Esophagus squamous epithelium (tissue), 5 donors: Measurements from ENCODE around the gene KLK12. TPM values are rescaled to one million over a fixed set of nuclear protein-coding genes. Genes with fewer than 3 reads are reported as not detected.

Experiments
- DNase-seq: peaks from one replicate; lab custom pipeline; 2025; lab: John Stamatoyannopoulos, UW
- H3K27ac ChIP-seq, 4 donors: fragments of 200-600 bp; sonication (generic); one replicate each; pipeline ENCODE4 v1.5.1; 2016 to 2019; ENCODE audit warnings: mild to moderate bottlenecking in 1 of 4
- H3K27me3 ChIP-seq, 4 donors: fragments of 200-600 bp; sonication (generic); 1 replicate in 3 of 4; 2 replicates in 1 of 4; pipeline versions ENCODE4 v1.5.1 to v1.6.0; 2017 to 2021; ENCODE audit warnings: antibody characterized with exemption in 1 of 4
- H3K36me3 ChIP-seq, 3 donors: fragments of 200-600 bp; sonication (generic); one replicate each; pipeline ENCODE4 v1.5.1; 2016 to 2019
- H3K4me1 ChIP-seq, 3 donors: fragments of 200-600 bp; sonication (generic); one replicate each; pipeline ENCODE4 v1.5.1; 2017 to 2019
- H3K4me3 ChIP-seq, 4 donors: fragments of 200-600 bp; sonication (generic); 1 replicate in 3 of 4; 2 replicates in 1 of 4; pipeline ENCODE4 v1.5.1; 2016 to 2019; ENCODE audit warnings: mild to moderate bottlenecking in 2 of 4, moderate library complexity in 1 of 4
- H3K9me3 ChIP-seq, 3 donors: fragments of 200-600 bp; sonication (generic); one replicate each; pipeline ENCODE4 v1.5.1; 2016 to 2019
- POLR2A ChIP-seq, 4 donors: fragments of 450-650 bp; IDR thresholded peaks; one replicate each; pipeline ENCODE4 v1.6.1; 2017; ENCODE audit warnings: antibody characterized with exemption in 4 of 4, mild to moderate bottlenecking in 4 of 4, moderate library complexity in 3 of 4
- WGBS, 2 donors: methylation state at CpG; one replicate each; pipeline ENCODE4 v1.1.5; 2018; 5-methylcytosine and 5-hydroxymethylcytosine counted together
- intact Hi-C: fragments of 100-400 bp; cut with DNase I; formaldehyde crosslinking; loops from one replicate; pipeline ENCODE4 v1.15.0; 2022
- total RNA-seq, 4 donors: library from RNA; depleted of rRNA; stranded (reverse); fragments of >200 nt; gene quantifications; one replicate each; pipeline ENCODE4 v1.1.0, GENCODE V29; 2016
- TF ChIP-seq, protein P1 (sequence below), 6 experiments: fragments of 450-650 bp in 4 of 6; fragments of 200-600 bp in 2 of 6; sonication (generic) in 2 of 6; IDR thresholded peaks; one replicate each; pipeline ENCODE4 v1.5.1; 2016 to 2019; ENCODE audit warnings: antibody characterized with exemption in 6 of 6, mild to moderate bottlenecking in 4 of 6, moderate library complexity in 4 of 6
- donor health status: DM: yes; HTN: yes; CAD: no.

The KLK12 gene
- total RNA-seq, 4 donors from 2014 or later: 16.2 to 231 (median 115) TPM

- 76 to 85% methylated on average over 9 of the region's 9 CpGs for WGBS, 2 donors
Observed at GRCh38 chr19:51043497-51043896, 8.7 kb upstream of the KLK12 start.

DNA sequence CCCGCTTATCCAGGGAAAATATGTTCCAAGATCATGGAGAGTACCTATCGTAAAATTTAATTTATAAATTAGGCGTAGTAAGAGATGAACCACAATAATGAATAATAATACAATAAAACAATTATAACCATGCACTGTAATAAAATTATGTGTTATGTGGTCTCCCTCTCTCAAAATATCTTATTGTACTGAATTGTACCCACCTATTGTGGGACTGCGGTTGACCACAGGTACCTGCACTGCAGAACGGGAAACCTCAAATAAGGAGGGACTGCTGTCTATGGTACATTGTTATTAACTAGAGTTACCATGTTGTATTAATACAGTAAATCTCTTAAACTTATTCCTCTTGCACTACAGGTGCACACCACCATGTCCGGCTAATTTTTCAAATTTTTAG is 5.3 kb upstream of the KLK12 start:
- DNase-seq: no peak
- WGBS, 2 donors: 86 to 87% methylated on average over 6 of the region's 6 CpGs
- TF ChIP-seq, protein P1, sequence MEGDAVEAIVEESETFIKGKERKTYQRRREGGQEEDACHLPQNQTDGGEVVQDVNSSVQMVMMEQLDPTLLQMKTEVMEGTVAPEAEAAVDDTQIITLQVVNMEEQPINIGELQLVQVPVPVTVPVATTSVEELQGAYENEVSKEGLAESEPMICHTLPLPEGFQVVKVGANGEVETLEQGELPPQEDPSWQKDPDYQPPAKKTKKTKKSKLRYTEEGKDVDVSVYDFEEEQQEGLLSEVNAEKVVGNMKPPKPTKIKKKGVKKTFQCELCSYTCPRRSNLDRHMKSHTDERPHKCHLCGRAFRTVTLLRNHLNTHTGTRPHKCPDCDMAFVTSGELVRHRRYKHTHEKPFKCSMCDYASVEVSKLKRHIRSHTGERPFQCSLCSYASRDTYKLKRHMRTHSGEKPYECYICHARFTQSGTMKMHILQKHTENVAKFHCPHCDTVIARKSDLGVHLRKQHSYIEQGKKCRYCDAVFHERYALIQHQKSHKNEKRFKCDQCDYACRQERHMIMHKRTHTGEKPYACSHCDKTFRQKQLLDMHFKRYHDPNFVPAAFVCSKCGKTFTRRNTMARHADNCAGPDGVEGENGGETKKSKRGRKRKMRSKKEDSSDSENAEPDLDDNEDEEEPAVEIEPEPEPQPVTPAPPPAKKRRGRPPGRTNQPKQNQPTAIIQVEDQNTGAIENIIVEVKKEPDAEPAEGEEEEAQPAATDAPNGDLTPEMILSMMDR (IDR thresholded peaks at IDR 0.05): no peak
- no peak for TF ChIP-seq POLR2A (IDR thresholded peaks at IDR 0.05)
- H3K4me1 ChIP-seq: peaks cover 0 to 16% (median 0%) of the 10 kb centered on the region in 3 donors
- intact Hi-C loops: no loop called here
- no peaks in the 10 kb centered on the region for H3K9me3 ChIP-seq
- no peak overlapping the region for H3K4me3 ChIP-seq
- no peaks in the 10 kb centered on the region for H3K36me3 ChIP-seq
- no peak overlapping the region for H3K27ac ChIP-seq
- H3K27me3 ChIP-seq: peaks cover 0 to 4% (median 0%) of the 10 kb centered on the region in 4 donors

More at GRCh38 chr19:51043497-51043896, 8.7 kb upstream of the KLK12 start:
- H3K9me3 ChIP-seq: no peaks in the 10 kb centered on the region
- no peak for DNase-seq
- no peak overlapping the region for H3K4me3 ChIP-seq
- peaks cover 0 to 11% (median 0%) of the 10 kb centered on the region in 3 donors for H3K4me1 ChIP-seq
- no peaks in the 10 kb centered on the region for H3K36me3 ChIP-seq
- H3K27ac ChIP-seq: no peak overlapping the region
- no peaks in the 10 kb centered on the region for H3K27me3 ChIP-seq
- intact Hi-C loops: no loop called here
- TF ChIP-seq POLR2A (IDR thresholded peaks at IDR 0.05): no peak

- DNase-seq: no peak
- WGBS, 2 donors: 61 to 65% methylated on average over 9 of the region's 9 CpGs
- intact Hi-C loops: no loop called here
- H3K4me3 ChIP-seq: no peak overlapping the region
- no peaks in the 10 kb centered on the region for H3K36me3 ChIP-seq
- H3K9me3 ChIP-seq: no peaks in the 10 kb centered on the region
- H3K4me1 ChIP-seq: peaks cover 0 to 26% (median 0%) of the 10 kb centered on the region in 3 donors
- H3K27me3 ChIP-seq: peaks cover 0 to 12% (median 0%) of the 10 kb centered on the region in 4 donors
- no peak overlapping the region for H3K27ac ChIP-seq
- TF ChIP-seq, protein P1 (IDR thresholded peaks at IDR 0.05): no peak
- no peak for TF ChIP-seq POLR2A (IDR thresholded peaks at IDR 0.05)
Observed at GRCh38 chr19:51036519-51036918, 1.7 kb upstream of the KLK12 start.

DNA sequence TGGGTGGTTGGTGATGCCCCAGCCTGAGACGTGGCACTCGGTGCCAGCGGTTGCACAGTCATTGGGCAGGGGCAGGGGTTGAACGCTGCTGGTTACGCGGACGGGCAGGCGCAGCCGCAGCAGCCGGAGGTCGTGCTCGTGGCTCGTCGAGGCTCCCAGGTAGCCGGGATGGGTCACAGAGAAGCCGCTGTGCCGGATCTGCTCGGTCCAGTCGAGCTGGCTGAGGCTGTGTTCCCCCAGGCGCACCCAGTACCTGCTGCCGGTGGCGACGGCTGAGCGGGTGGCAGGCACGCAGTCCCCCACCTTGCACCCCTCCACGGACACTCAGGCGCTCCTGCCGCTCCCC is 2.9 kb downstream of the KLK12 start:
- TF ChIP-seq, protein P1 (IDR thresholded peaks at IDR 0.05): no peak
- TF ChIP-seq POLR2A (IDR thresholded peaks at IDR 0.05): no peak

GRCh38 chr19:51031220-51031879 is 3.5 kb downstream of the KLK12 start:
- 79 to 88% methylated on average over 7 of the region's 7 CpGs for WGBS, 2 donors

More for the DNA sequence above, 2.9 kb downstream of the KLK12 start:
- intact Hi-C loops: no loop called here
- H3K27me3 ChIP-seq: peaks cover 0 to 32% (median 0%) of the 10 kb centered on the region in 4 donors
- no peak overlapping the region for H3K27ac ChIP-seq
- peaks cover 0 to 29% (median 6%) of the 10 kb centered on the region in 3 donors for H3K4me1 ChIP-seq
- 89 to 90% methylated on average over 14 to 24 of the region's 28 CpGs for WGBS, 2 donors
- no peak overlapping the region for H3K4me3 ChIP-seq
- no peak for DNase-seq
- H3K9me3 ChIP-seq: no peaks in the 10 kb centered on the region
- H3K36me3 ChIP-seq: no peaks in the 10 kb centered on the region

More at GRCh38 chr19:51031220-51031879, 3.5 kb downstream of the KLK12 start:
- H3K27ac ChIP-seq: no peak overlapping the region
- no peak for DNase-seq
- TF ChIP-seq, protein P1 (IDR thresholded peaks at IDR 0.05): no peak
- TF ChIP-seq POLR2A (IDR thresholded peaks at IDR 0.05): no peak
- peaks cover 0 to 36% (median 0%) of the 10 kb centered on the region in 4 donors for H3K27me3 ChIP-seq
- intact Hi-C loops: no loop called here
- H3K9me3 ChIP-seq: no peaks in the 10 kb centered on the region
- H3K4me3 ChIP-seq: no peak overlapping the region
- peaks cover 3 to 34% (median 6%) of the 10 kb centered on the region in 3 donors for H3K4me1 ChIP-seq
- no peaks in the 10 kb centered on the region for H3K36me3 ChIP-seq
